Measurements from ENCODE around the gene WNT3A.

DNA sequence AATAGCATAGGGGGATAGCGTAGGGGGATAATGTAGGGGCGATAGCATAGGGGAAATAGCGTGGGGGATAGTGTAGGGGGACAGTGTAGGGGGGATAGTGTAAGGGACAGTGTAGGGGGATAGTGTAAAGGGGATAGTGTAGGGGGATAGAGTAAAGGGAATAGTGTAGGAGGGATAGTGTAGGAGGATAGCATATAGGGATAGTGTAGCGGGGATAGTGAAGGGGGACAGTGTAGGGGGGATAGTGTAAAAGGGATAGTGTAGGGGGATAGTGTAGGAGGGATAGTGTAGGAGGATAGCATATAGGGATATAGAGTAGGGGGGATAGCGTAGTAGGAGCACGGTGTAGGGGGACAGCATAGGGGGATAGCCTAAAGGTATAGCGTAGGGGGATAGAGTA lies 61.6 kb downstream of the WNT3A start:
- TF ChIP-seq, protein P1, sequence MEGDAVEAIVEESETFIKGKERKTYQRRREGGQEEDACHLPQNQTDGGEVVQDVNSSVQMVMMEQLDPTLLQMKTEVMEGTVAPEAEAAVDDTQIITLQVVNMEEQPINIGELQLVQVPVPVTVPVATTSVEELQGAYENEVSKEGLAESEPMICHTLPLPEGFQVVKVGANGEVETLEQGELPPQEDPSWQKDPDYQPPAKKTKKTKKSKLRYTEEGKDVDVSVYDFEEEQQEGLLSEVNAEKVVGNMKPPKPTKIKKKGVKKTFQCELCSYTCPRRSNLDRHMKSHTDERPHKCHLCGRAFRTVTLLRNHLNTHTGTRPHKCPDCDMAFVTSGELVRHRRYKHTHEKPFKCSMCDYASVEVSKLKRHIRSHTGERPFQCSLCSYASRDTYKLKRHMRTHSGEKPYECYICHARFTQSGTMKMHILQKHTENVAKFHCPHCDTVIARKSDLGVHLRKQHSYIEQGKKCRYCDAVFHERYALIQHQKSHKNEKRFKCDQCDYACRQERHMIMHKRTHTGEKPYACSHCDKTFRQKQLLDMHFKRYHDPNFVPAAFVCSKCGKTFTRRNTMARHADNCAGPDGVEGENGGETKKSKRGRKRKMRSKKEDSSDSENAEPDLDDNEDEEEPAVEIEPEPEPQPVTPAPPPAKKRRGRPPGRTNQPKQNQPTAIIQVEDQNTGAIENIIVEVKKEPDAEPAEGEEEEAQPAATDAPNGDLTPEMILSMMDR (conservative IDR thresholded peaks at IDR 0.05), result no peak
- no peak for TF ChIP-seq ZFX (IDR thresholded peaks at IDR 0.05)

Data from C4-2B (cell line).